ENCODE measurements around the gene B3GAT1.

The B3GAT1 gene

DNA sequence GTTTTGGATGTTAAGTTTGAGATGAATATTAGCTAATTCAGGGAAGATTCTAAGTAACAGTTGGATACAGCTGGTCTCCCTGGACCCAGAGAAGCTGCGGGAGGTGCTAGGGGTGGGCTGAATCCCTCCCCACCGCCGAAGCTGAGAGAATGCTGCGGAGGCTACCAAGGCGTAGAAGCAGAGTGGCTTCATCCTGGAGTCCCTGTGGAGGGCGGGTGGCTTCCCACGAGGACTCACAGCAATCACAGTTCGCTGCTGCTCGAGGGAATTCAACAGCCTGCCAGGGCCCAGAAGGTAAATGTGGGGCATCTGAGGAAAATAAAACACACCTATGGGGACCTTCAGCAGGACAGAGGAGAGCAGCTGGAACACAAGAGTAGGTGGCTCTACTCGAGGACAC, 11.1 kb upstream of the B3GAT1 start:
- TF ChIP-seq CTCF (IDR thresholded peaks at IDR 0.05; ENCODE audit: borderline replicate concordance, control extremely low read depth, extremely low read depth, insufficient read depth, missing control alignments): no peak
- DNase-seq (ENCODE audit: low spot score): no peak
- in situ Hi-C loops (cut with MboI; ENCODE audit: low sequenced_read_pairs, unreplicated experiment): no loop called here

- in situ Hi-C loops (cut with MboI; ENCODE audit: low sequenced_read_pairs, unreplicated experiment): no loop called here
- no peak for TF ChIP-seq CTCF (IDR thresholded peaks at IDR 0.05; ENCODE audit: borderline replicate concordance, control extremely low read depth, extremely low read depth, insufficient read depth, missing control alignments)
- DNase-seq (ENCODE audit: low spot score): no peak
Observed at GRCh38 chr11:134417871-134418840, 6.1 kb upstream of the B3GAT1 start.

- in situ Hi-C loops (cut with MboI; ENCODE audit: low sequenced_read_pairs, unreplicated experiment): no loop called here
- no peak for TF ChIP-seq CTCF (IDR thresholded peaks at IDR 0.05; ENCODE audit: borderline replicate concordance, control extremely low read depth, extremely low read depth, insufficient read depth, missing control alignments)
- no peak for DNase-seq (ENCODE audit: low spot score)
Observed at GRCh38 chr11:134416726-134417125, 4.7 kb upstream of the B3GAT1 start.

DNA sequence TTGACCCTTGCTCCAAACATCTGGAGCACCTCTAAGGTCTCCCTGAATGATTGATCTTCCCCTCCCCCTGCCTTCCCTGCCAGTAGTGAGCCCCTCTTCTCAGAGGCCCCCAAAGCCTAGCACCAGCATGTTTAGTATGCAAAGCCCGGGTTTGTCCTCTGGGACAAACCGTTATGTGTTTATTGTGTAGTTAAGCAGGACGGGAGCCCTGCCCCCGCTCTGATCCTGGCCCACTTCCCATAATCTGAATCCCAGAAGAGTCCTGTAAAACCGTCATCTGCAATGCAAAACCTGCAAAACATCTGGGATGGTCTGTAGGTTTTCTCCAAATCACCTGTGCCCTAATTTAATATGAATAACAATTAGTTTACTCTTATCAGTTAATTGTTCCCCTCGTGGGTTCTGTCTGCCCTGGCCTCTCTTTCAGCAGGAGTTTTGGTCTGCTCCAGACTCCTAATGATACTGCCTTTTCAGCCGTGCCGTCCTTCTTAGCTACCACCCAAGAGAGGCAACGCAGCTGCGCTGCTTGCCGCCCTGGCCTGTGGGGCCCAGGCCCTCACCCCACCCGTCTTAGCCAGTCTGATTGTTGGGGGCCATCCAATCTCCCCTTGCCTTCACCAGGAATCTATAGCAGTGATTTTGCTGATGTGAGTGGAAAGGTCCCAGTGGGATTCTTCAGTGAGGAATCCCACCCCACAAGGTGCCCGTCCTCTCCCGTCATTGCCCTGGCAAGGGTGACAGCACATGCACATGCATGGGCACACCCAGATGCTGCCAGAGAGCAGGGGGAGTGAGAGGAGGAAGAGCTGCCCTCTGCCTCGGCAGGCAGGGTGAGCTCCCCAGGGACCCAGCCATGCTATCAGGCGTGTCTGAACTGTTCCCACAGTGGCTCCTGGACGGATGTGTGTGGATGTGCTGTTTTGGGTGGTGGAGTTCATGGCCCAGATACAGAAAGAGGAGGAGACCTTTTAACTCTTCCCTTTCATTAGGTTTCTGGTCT, 3.0 kb upstream of the B3GAT1 start:
- in situ Hi-C loops (cut with MboI; ENCODE audit: low sequenced_read_pairs, unreplicated experiment): no loop called here
- no peak for DNase-seq (ENCODE audit: low spot score)
- TF ChIP-seq CTCF (IDR thresholded peaks at IDR 0.05; ENCODE audit: borderline replicate concordance, control extremely low read depth, extremely low read depth, insufficient read depth, missing control alignments): no peak

DNA sequence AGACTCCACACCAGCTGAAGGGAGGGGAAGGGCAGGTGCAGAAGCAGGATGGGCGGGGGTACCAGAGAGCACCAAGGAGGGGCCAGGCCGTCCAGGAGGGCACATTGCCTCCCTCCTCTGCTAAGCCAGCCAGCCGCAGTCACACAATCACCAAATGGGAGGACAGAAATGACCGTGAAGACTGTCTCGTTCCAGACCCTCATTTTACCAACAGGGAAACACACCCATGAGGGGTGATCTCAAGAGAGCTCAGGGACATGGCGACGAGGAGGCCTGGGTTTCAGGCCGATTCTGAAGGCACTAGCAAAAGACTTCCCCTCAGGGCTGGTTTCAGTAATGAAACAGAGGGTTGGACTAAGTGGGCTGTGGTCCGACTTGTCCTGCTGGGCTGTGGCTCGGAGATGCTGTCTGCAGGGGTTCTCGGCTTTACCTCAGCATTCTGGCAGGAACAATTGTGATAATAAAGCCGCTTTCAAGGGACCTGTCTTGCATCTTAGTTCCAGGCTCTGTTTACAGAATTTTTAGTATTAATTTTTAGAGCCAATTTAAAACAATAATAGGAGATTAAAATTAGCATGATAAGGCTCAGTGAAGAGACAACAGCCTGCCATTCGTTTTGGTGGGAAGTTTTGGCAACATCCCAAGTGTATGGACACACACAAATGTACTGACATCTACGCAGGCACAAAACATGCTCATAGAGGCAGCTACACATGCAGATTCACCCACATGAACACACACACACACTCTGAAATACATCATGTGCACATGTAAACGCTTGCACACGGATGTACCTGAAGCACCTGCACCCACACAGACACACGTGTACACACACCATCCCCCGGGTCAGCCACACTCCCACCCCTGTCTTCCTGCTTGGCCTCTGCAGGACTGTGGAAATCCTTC, 2.0 kb upstream of the B3GAT1 start:
- TF ChIP-seq CTCF (IDR thresholded peaks at IDR 0.05; ENCODE audit: borderline replicate concordance, control extremely low read depth, extremely low read depth, insufficient read depth, missing control alignments): no peak
- in situ Hi-C loops (cut with MboI; ENCODE audit: low sequenced_read_pairs, unreplicated experiment): no loop called here
- no peak for DNase-seq (ENCODE audit: low spot score)

Data from GM13976 (cell line).